GM23338 (cell line): ENCODE measurements around the gene NCKAP5. TPM values are rescaled to one million over a fixed set of nuclear protein-coding genes. Genes with fewer than 3 reads are reported as not detected.

ENCODE experiments used
- ATAC-seq: fragments of 200-7000 bp; cut with Tn5 transposase; 3 replicates; pipeline ENCODE4 v1.9.1; 2020
- DNase-seq: peaks from one replicate; pipeline ENCODE4 v3.0.0-alpha.2; 2015; ENCODE audit warnings: low spot score
- H2AFZ ChIP-seq: fragments of 200-600 bp; sonication (generic); 2 replicates; pipeline ENCODE4 v1.8.0; 2016; ENCODE audit warnings: antibody characterized with exemption, mild to moderate bottlenecking, moderate library complexity
- H3F3A ChIP-seq: fragments of 200-600 bp; sonication (generic); replicated peaks from 2 replicates; pipeline ENCODE4 v1.8.0; 2017; ENCODE audit warnings: antibody characterized with exemption, mixed run types, low read depth
- H3K27ac ChIP-seq: fragments of 200-600 bp; sonication (generic); 2 replicates; pipeline ENCODE4 v1.6.1; 2016; ENCODE audit warnings: low read depth
- H3K27me3 ChIP-seq: fragments of 200-600 bp; sonication (generic); 2 replicates; pipeline ENCODE4 v1.8.0; 2016; ENCODE audit warnings: mild to moderate bottlenecking, mixed run types, moderate library complexity; ENCODE audit not compliant: insufficient read depth
- H3K36me3 ChIP-seq: fragments of 200-600 bp; sonication (generic); 2 replicates; pipeline ENCODE4 v1.8.0; 2016; ENCODE audit warnings: mild to moderate bottlenecking; ENCODE audit not compliant: insufficient read depth
- H3K4me1 ChIP-seq: fragments of 200-600 bp; sonication (generic); 2 replicates; pipeline ENCODE4 v1.8.0; 2016; ENCODE audit warnings: mild to moderate bottlenecking, moderate library complexity; ENCODE audit not compliant: insufficient read depth
- H3K4me2 ChIP-seq: fragments of 200-600 bp; sonication (generic); 2 replicates; pipeline ENCODE4 v1.7.1; 2017; ENCODE audit warnings: mixed run types
- H3K4me3 ChIP-seq: fragments of 200-600 bp; sonication (generic); 2 replicates; pipeline ENCODE4 v1.6.1; 2016; ENCODE audit warnings: mixed run types
- H3K79me2 ChIP-seq: fragments of 200-600 bp; sonication (generic); replicated peaks from 2 replicates; pipeline ENCODE4 v1.8.0; 2017; ENCODE audit warnings: mild to moderate bottlenecking; ENCODE audit not compliant: insufficient read depth
- H3K9me2 ChIP-seq: fragments of 200-600 bp; sonication (generic); 2 replicates; pipeline ENCODE4 v1.8.0; 2017; ENCODE audit not compliant: insufficient read depth
- H4K20me1 ChIP-seq: fragments of 200-600 bp; sonication (generic); replicated peaks from 2 replicates; pipeline ENCODE4 v1.8.0; 2017; ENCODE audit warnings: mild to moderate bottlenecking; ENCODE audit not compliant: insufficient read depth
- H3K27ac Mint-ChIP-seq: 2 replicates; pipeline ENCODE4 v1.8.0; 2020; ENCODE audit warnings: inconsistent platforms, mild to moderate bottlenecking, moderate library complexity, mixed read lengths
- H3K27me3 Mint-ChIP-seq: 3 replicates; pipeline ENCODE4 v1.8.0; 2022; ENCODE audit warnings: low read depth, mild to moderate bottlenecking, moderate library complexity, mixed read lengths, inconsistent platforms; ENCODE audit not compliant: insufficient read depth, poor library complexity
- H3K36me3 Mint-ChIP-seq: 3 replicates; pipeline ENCODE4 v1.8.0; 2021; ENCODE audit warnings: low read depth, mild to moderate bottlenecking, inconsistent platforms, moderate library complexity, mixed read lengths
- H3K4me1 Mint-ChIP-seq: 3 replicates; pipeline ENCODE4 v1.8.0; 2020; ENCODE audit warnings: mild to moderate bottlenecking, inconsistent platforms, mixed read lengths
- H3K4me3 Mint-ChIP-seq: 3 replicates; pipeline ENCODE4 v1.8.0; 2021; ENCODE audit warnings: moderate library complexity, mild to moderate bottlenecking, inconsistent platforms, mixed read lengths
- H3K9me3 Mint-ChIP-seq: 3 replicates; pipeline ENCODE4 v1.8.0; 2020; ENCODE audit warnings: moderate library complexity, mild to moderate bottlenecking, inconsistent platforms, mixed read lengths
- CREB1 ChIP-seq: fragments of 250-450 bp; sonication (Bioruptor Pico); IDR thresholded peaks from 2 replicates; pipeline ENCODE4 v1.5.0; 2020; ENCODE audit warnings: low read depth, mild to moderate bottlenecking, moderate library complexity
- EZH2 ChIP-seq: fragments of 200-600 bp; sonication (generic); IDR thresholded peaks from one replicate; pipeline ENCODE4 v1.8.0; 2017; ENCODE audit warnings: antibody characterized with exemption, mild to moderate bottlenecking, low read depth; ENCODE audit not compliant: unreplicated experiment
- EZH2phosphoT487 ChIP-seq: fragments of 200-600 bp; sonication (generic); IDR thresholded peaks from one replicate; pipeline ENCODE4 v1.8.1; 2018; ENCODE audit warnings: antibody characterized with exemption; ENCODE audit not compliant: unreplicated experiment
- JUNB ChIP-seq: IDR thresholded peaks from one replicate; pipeline ENCODE4 v1.6.1; 2016; ENCODE audit warnings: antibody characterized with exemption; ENCODE audit not compliant: unreplicated experiment
- NANOG ChIP-seq: IDR thresholded peaks from 2 replicates; pipeline ENCODE4 v1.6.1; 2016; ENCODE audit warnings: antibody characterized with exemption, borderline replicate concordance
- STAT1 ChIP-seq: IDR thresholded peaks from one replicate; pipeline ENCODE4 v1.6.1; 2016; ENCODE audit warnings: antibody characterized with exemption; ENCODE audit not compliant: unreplicated experiment
- ZNF114 ChIP-seq: fragments of 250-450 bp; sonication (Bioruptor Pico); IDR thresholded peaks from 2 replicates; pipeline ENCODE4 v1.5.0; 2020; ENCODE audit warnings: mild to moderate bottlenecking, moderate library complexity
- ZNF331 ChIP-seq: fragments of 250-450 bp; sonication (Bioruptor Pico); IDR thresholded peaks from 2 replicates; pipeline ENCODE4 v1.5.0; 2020; ENCODE audit warnings: low read depth, mild to moderate bottlenecking, moderate library complexity
- polyA plus RNA-seq: library from polyadenylated mRNA; unstranded; fragments of >200 nt; fragmentation: Nextera tagmentation; extraction: Ambion mirVana; gene quantifications from 2 replicates; pipeline ENCODE4 v1.2.1, GENCODE V29; 2016
- total RNA-seq: library from RNA; depleted of rRNA; stranded (reverse); fragments of >200 nt; shearing (Covaris generic); gene quantifications from 2 replicates; pipeline ENCODE4 v1.2.3, GENCODE V29; 2014
- TF ChIP-seq, protein P1 (sequence below): IDR thresholded peaks from 2 replicates; pipeline ENCODE4 v1.6.1; 2016; ENCODE audit warnings: antibody characterized with exemption
- TF ChIP-seq, protein P2 (sequence below): fragments of 250-450 bp; sonication (Bioruptor Pico); IDR thresholded peaks from 2 replicates; pipeline ENCODE4 v1.5.0; 2020; ENCODE audit warnings: mild to moderate bottlenecking, moderate library complexity
- TF ChIP-seq, protein P3 (sequence below): IDR thresholded peaks from one replicate; pipeline ENCODE4 v1.6.1; 2018; ENCODE audit warnings: antibody characterized with exemption; ENCODE audit not compliant: unreplicated experiment
- TF ChIP-seq, protein P4 (sequence below), 2 experiments: fragments of 200-600 bp in 1 of 2; sonication (generic) in 1 of 2; conservative IDR thresholded peaks; 2 replicates each; pipeline versions ENCODE4 v1.5.1 to v1.6.1; 2016 to 2017; ENCODE audit warnings: antibody characterized with exemption in 2 of 2, low read depth in 2 of 2, mild to moderate bottlenecking in 2 of 2, moderate library complexity in 1 of 2

Gene NCKAP5
- total and polyA plus RNA-seq, 2 experiments from 2014 or later: 0.34 to 0.73 TPM

DNA sequence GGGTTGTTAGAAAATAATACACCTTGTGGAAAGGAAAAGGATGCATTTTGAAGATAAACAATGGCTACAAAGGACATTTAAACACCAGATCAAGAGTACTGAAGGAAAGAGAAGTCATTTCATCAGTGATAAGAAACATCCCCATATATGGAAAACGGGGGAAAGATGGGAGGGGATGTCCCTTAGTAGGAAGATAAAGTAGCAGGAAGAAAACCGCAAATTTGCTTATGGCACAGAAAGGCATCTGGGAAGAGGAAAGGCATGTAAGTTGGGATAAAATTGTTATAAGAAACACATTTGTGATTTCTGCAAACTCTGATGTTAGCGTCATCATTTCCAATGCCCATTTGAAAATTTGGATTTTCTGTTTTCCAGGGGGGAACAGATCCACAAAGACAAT lies 887.7 kb downstream of the NCKAP5 start:
- no peak overlapping the region for H3K4me3 Mint-ChIP-seq
- Histone ChIP-seq H4K20me1 (no peaks in the 10 kb centered on the region), H3K27me3 (no peaks in the 10 kb centered on the region), H3K36me3 (no peaks in the 10 kb centered on the region), H3F3A (no peaks in the 10 kb centered on the region), H3K4me2 (no peak overlapping the region), H3K9me2 (peaks cover 6% of the 10 kb centered on the region; the same call in 1 of the 2 replicates), H3K27ac (no peak overlapping the region), H3K79me2 (no peaks in the 10 kb centered on the region), H3K4me3 (no peak overlapping the region), H3K4me1 (no peaks in the 10 kb centered on the region), H2AFZ (no peak overlapping the region)
- no peak overlapping the region for H3K27ac Mint-ChIP-seq
- no peaks in the 10 kb centered on the region for H3K27me3 Mint-ChIP-seq
- DNase-seq: no peak
- no peaks in the 10 kb centered on the region for H3K9me3 Mint-ChIP-seq
- no peaks in the 10 kb centered on the region for H3K36me3 Mint-ChIP-seq
- TF ChIP-seq, protein P1, sequence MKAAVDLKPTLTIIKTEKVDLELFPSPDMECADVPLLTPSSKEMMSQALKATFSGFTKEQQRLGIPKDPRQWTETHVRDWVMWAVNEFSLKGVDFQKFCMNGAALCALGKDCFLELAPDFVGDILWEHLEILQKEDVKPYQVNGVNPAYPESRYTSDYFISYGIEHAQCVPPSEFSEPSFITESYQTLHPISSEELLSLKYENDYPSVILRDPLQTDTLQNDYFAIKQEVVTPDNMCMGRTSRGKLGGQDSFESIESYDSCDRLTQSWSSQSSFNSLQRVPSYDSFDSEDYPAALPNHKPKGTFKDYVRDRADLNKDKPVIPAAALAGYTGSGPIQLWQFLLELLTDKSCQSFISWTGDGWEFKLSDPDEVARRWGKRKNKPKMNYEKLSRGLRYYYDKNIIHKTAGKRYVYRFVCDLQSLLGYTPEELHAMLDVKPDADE: no peak
- TF ChIP-seq STAT1 (no peak), JUNB (no peak), EZH2 (no peak), EZH2phosphoT487 (no peak), CREB1 (CRISPR knock-in tag) (no peak), ZNF114 (no peak), NANOG (no peak), ZNF331 (no peak)
- TF ChIP-seq, protein P2, sequence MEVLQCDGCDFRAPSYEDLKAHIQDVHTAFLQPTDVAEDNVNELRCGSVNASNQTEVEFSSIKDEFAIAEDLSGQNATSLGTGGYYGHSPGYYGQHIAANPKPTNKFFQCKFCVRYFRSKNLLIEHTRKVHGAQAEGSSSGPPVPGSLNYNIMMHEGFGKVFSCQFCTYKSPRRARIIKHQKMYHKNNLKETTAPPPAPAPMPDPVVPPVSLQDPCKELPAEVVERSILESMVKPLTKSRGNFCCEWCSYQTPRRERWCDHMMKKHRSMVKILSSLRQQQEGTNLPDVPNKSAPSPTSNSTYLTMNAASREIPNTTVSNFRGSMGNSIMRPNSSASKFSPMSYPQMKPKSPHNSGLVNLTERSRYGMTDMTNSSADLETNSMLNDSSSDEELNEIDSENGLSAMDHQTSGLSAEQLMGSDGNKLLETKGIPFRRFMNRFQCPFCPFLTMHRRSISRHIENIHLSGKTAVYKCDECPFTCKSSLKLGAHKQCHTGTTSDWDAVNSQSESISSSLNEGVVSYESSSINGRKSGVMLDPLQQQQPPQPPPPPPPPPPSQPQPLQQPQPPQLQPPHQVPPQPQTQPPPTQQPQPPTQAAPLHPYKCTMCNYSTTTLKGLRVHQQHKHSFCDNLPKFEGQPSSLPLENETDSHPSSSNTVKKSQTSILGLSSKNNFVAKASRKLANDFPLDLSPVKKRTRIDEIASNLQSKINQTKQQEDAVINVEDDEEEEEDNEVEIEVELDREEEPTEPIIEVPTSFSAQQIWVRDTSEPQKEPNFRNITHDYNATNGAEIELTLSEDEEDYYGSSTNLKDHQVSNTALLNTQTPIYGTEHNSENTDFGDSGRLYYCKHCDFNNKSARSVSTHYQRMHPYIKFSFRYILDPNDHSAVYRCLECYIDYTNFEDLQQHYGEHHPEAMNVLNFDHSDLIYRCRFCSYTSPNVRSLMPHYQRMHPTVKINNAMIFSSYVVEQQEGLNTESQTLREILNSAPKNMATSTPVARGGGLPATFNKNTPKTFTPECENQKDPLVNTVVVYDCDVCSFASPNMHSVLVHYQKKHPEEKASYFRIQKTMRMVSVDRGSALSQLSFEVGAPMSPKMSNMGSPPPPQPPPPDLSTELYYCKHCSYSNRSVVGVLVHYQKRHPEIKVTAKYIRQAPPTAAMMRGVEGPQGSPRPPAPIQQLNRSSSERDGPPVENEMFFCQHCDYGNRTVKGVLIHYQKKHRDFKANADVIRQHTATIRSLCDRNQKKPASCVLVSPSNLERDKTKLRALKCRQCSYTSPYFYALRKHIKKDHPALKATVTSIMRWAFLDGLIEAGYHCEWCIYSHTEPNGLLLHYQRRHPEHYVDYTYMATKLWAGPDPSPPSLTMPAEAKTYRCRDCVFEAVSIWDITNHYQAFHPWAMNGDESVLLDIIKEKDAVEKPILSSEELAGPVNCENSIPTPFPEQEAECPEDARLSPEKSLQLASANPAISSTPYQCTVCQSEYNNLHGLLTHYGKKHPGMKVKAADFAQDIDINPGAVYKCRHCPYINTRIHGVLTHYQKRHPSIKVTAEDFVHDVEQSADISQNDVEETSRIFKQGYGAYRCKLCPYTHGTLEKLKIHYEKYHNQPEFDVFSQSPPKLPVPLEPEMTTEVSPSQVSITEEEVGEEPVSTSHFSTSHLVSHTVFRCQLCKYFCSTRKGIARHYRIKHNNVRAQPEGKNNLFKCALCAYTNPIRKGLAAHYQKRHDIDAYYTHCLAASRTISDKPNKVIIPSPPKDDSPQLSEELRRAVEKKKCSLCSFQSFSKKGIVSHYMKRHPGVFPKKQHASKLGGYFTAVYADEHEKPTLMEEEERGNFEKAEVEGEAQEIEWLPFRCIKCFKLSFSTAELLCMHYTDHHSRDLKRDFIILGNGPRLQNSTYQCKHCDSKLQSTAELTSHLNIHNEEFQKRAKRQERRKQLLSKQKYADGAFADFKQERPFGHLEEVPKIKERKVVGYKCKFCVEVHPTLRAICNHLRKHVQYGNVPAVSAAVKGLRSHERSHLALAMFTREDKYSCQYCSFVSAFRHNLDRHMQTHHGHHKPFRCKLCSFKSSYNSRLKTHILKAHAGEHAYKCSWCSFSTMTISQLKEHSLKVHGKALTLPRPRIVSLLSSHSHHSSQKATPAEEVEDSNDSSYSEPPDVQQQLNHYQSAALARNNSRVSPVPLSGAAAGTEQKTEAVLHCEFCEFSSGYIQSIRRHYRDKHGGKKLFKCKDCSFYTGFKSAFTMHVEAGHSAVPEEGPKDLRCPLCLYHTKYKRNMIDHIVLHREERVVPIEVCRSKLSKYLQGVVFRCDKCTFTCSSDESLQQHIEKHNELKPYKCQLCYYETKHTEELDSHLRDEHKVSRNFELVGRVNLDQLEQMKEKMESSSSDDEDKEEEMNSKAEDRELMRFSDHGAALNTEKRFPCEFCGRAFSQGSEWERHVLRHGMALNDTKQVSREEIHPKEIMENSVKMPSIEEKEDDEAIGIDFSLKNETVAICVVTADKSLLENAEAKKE: no peak
- TF ChIP-seq, protein P3, sequence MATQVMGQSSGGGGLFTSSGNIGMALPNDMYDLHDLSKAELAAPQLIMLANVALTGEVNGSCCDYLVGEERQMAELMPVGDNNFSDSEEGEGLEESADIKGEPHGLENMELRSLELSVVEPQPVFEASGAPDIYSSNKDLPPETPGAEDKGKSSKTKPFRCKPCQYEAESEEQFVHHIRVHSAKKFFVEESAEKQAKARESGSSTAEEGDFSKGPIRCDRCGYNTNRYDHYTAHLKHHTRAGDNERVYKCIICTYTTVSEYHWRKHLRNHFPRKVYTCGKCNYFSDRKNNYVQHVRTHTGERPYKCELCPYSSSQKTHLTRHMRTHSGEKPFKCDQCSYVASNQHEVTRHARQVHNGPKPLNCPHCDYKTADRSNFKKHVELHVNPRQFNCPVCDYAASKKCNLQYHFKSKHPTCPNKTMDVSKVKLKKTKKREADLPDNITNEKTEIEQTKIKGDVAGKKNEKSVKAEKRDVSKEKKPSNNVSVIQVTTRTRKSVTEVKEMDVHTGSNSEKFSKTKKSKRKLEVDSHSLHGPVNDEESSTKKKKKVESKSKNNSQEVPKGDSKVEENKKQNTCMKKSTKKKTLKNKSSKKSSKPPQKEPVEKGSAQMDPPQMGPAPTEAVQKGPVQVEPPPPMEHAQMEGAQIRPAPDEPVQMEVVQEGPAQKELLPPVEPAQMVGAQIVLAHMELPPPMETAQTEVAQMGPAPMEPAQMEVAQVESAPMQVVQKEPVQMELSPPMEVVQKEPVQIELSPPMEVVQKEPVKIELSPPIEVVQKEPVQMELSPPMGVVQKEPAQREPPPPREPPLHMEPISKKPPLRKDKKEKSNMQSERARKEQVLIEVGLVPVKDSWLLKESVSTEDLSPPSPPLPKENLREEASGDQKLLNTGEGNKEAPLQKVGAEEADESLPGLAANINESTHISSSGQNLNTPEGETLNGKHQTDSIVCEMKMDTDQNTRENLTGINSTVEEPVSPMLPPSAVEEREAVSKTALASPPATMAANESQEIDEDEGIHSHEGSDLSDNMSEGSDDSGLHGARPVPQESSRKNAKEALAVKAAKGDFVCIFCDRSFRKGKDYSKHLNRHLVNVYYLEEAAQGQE: no peak
- TF ChIP-seq, protein P4, sequence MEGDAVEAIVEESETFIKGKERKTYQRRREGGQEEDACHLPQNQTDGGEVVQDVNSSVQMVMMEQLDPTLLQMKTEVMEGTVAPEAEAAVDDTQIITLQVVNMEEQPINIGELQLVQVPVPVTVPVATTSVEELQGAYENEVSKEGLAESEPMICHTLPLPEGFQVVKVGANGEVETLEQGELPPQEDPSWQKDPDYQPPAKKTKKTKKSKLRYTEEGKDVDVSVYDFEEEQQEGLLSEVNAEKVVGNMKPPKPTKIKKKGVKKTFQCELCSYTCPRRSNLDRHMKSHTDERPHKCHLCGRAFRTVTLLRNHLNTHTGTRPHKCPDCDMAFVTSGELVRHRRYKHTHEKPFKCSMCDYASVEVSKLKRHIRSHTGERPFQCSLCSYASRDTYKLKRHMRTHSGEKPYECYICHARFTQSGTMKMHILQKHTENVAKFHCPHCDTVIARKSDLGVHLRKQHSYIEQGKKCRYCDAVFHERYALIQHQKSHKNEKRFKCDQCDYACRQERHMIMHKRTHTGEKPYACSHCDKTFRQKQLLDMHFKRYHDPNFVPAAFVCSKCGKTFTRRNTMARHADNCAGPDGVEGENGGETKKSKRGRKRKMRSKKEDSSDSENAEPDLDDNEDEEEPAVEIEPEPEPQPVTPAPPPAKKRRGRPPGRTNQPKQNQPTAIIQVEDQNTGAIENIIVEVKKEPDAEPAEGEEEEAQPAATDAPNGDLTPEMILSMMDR (conservative IDR thresholded peaks at IDR 0.05; ENCODE audit: low read depth in 2 of 2): no peak
- ATAC-seq: no peak
- H3K4me1 Mint-ChIP-seq: no peaks in the 10 kb centered on the region
